BJ (cell line): ENCODE results near the gene EAF1. TPM values are rescaled to one million over a fixed set of nuclear protein-coding genes. Genes with fewer than 3 reads are reported as not detected.

ENCODE experiments used
- CTCF ChIA-PET: fragments of 350-600 bp; formaldehyde crosslinking; extraction: SDS; loops from one replicate; lab custom pipeline; 2021; ENCODE audit warnings: antibody characterized with exemption, inconsistent platforms; lab: Yijun Ruan, JAX
- POLR2A ChIA-PET: fragments of 300-600 bp; sonication (Branson Sonifier 250); formaldehyde crosslinking; extraction: SDS; loops from one replicate; lab custom pipeline; 2021; ENCODE audit warnings: antibody characterized with exemption; lab: Charles Lee
- DNase-seq: peaks from one replicate; pipeline ENCODE4 v3.0.0-alpha.2; 2011; ENCODE audit warnings: low read depth
- H3K27me3 ChIP-seq: 2 replicates; pipeline ENCODE4 v1.6.0; 2011; ENCODE audit warnings: low read length; ENCODE audit not compliant: control insufficient read depth, insufficient read depth
- H3K36me3 ChIP-seq: 2 replicates; pipeline ENCODE4 v1.5.1; 2011; ENCODE audit warnings: low read length; ENCODE audit not compliant: control insufficient read depth, insufficient read depth
- H3K4me3 ChIP-seq: 2 replicates; pipeline ENCODE4 v1.5.1; 2011; ENCODE audit warnings: low read depth, mild to moderate bottlenecking, control low read depth, low read length
- CTCF ChIP-seq: IDR thresholded peaks from 2 replicates; pipeline ENCODE4 v1.5.1; 2011; ENCODE audit warnings: low read depth, mild to moderate bottlenecking, control low read depth, inconsistent platforms, low read length, moderate library complexity; ENCODE audit not compliant: insufficient read depth
- polyA plus RNA-seq: library from polyadenylated mRNA; depleted of rRNA; stranded (reverse); fragments of >200 nt; gene quantifications from 2 replicates; pipeline ENCODE4 v1.2.3, GENCODE V29; 2011

EAF1 gene
- polyA plus RNA-seq, 1 experiment: 8.6 TPM

DNA sequence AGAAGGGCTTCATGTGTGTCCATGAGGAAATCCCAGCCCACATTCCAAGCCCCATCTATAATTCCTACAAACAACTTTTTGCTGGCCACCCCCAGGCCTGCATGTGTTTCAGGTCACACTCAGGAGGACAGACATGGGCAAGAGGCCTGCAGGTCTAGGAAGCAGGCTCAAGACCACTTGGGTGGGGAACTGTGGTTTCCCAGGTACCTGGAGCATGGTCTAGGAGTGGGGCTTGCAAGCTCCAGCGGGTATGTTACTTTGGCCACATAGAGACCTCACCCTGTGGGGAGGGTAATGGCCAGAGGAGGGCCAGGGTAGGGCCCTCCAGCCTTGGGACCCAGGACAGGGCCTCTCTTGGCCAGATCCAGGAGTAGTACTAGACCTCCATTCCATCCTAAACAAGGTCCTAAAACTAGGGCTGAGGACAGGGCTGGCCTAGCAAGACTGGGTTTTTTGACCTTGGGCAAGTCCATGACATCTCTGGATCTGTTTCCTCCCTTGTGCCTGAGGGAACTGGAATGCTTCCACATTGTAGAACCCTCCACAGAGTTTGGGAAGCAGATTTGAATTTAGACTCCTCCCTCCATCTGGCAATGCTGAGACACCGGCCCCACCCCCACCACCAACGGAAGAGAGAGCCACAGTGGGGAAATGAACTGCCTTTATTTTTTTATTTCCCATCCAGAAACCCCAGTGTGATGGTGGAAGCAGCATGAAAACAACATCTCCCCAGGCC is 22.3 kb downstream of the EAF1 start:
- no peak for DNase-seq
- ChIA-PET CTCF (no interaction called here), POLR2A (no interaction called here)
- Histone ChIP-seq H3K4me3 (no peak overlapping the region), H3K36me3 (no peaks in the 10 kb centered on the region; the same call in 1 of the 2 replicates), H3K27me3 (no peaks in the 10 kb centered on the region)
- no peak for TF ChIP-seq CTCF

DNA sequence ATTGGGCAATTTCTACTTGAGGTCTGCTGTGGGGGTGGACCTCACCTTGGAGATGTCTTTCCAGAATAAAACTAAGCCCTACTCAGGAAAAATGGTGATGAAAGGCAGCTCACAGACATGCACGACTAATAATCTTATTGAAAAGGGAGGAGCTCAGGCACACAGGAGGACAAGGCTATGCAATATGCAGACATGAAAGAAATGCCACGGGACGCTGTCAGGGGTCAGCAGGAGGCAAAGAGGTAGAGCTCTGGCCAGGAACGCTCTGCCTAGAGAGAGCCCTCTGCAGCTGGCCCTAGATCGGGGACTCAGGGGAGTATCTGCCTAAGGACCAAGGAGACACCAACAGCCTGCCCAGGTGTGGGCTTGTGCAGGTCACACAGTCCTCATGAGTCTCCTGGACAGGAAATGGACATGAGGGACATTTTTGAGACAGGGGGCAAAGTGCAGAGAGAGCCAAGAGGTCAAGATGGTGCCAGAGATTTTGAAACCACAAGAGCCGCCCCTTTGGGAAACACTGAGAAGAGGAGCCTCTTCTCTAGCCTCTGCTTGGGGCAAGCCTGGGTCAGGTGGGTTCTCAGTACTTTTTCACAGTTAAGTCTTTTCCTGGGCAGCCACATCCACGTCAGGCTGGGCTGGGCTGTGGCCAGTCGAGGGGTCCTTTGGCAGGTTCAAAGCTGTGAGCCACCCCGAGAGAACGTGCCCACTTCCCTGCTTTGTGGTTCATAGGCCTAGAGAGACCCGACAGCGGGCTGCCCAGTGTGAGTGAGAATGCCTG is 23.2 kb downstream of the EAF1 start:
- ChIA-PET POLR2A (no interaction called here), CTCF (no interaction called here)
- no peak for TF ChIP-seq CTCF
- Histone ChIP-seq H3K36me3 (no peaks in the 10 kb centered on the region), H3K4me3 (no peak overlapping the region), H3K27me3 (0 out of 2 replicates have a peak, but pooled peaks cover 1% of the 10 kb centered on the region)
- DNase-seq: no peak

DNA sequence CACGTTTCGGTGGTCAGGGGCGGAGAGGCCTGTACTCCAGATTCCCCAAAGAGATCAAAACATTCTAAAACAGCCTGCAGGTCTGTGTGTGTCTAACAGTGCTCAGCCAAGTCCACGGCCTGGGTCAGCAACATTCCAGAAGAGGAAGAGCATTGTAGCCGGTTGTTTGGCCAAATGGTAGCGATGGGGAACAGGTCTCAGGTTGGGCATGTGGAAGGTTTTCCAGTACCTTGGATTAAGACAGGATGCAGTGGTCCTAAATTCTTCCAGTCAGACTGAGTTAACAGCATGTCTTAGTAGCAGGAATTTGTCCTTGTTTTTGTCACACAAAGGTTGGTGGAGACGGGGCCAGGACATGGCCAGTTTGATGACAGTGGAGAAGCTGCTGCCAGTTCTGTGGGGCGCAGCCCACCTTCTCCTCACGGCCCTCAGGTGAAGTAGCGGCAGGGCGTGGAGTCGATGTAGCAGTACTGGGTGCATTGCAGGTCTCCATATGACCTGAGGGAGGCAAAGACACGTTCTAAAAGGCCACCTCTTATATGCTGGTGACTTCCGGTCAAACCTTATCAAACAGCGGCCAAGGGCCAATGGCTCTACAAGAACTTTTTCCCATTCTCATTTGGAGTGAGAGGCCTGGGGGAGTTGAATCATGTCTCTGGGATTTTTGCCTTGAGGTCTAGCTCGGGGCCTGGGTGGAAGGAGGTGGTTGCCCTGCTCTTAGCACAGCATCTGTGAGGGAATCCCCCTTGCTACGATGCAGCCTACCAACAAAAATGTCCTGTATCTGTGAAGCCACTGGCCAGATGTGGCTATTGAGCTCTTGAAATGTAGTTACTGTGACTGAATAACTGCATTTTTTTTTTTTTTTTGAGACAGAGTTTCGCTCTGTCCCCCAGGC is 24.1 kb downstream of the EAF1 start:
- CTCF ChIA-PET: no interaction called here
- no peak for TF ChIP-seq CTCF
- POLR2A ChIA-PET: interaction anchor here (0.6 kb wide), 1 partner anchor 67 kb away, joined by 3 read pairs; no protein-coding TSS in a partner anchor
- H3K36me3 ChIP-seq: no peaks in the 10 kb centered on the region
- no peak overlapping the region for H3K4me3 ChIP-seq
- H3K27me3 ChIP-seq: 0 out of 2 replicates have a peak, but pooled peaks cover 2% of the 10 kb centered on the region
- no peak for DNase-seq

DNA sequence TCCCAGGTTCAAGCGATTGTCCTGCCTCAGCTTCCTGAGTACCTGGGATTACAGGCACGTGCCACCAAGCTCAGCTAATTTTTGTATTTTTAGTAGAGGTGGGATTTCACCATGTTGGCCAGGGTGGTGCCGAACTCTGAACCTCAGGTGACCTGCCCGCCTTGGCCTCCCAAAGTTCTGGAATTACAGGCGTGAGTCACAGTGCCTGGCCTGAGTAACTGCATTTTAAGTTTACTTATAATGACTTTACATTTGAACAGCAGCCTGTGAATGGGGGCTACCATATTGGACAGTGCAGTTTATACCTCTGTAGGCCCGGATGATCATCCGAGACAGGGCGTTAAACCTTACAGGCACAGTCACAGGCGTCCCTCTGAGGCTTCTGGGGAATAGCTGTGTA is 24.8 kb downstream of the EAF1 start:
- Histone ChIP-seq H3K27me3 (0 out of 2 replicates have a peak, but pooled peaks cover 2% of the 10 kb centered on the region), H3K36me3 (no peaks in the 10 kb centered on the region), H3K4me3 (no peak overlapping the region)
- TF ChIP-seq CTCF: no peak
- CTCF ChIA-PET: no interaction called here
- POLR2A ChIA-PET: no interaction called here
- DNase-seq: no peak
